ENCODE data around the gene TRIM37.

GRCh38 chr17:59047616-59048015 lies 59.1 kb downstream of the TRIM37 start:
- no peak for TF ChIP-seq CTCF (IDR thresholded peaks at IDR 0.05; ENCODE audit: insufficient read depth, low read length, poor library complexity, severe bottlenecking)
- no peak for TF ChIP-seq EZH2phosphoT487 (conservative IDR thresholded peaks at IDR 0.05; ENCODE audit: low read length)

All from SU-DHL-6 (cell line).